Caco-2 (cell line): ENCODE results near the gene IL24. TPM values are rescaled to one million over a fixed set of nuclear protein-coding genes. Genes with fewer than 3 reads are reported as not detected.

Experiments used
- BruUV-seq: library from RNA; stranded (reverse); fragments of 400-500 nt; replicated peaks from 2 replicates; lab custom pipeline; 2021; lab: Mats Ljungman, UMichigan
- CTCF ChIA-PET: fragments of 300-600 bp; sonication (Branson Sonifier 250); formaldehyde crosslinking; loops from one replicate; lab custom pipeline; 2022; ENCODE audit warnings: antibody characterized with exemption; lab: Charles Lee
- POLR2A ChIA-PET: fragments of 300-600 bp; sonication (Branson Sonifier 250); formaldehyde crosslinking; loops from one replicate; lab custom pipeline; 2022; ENCODE audit warnings: antibody characterized with exemption; lab: Charles Lee
- DNase-seq, 2 experiments: peaks; one replicate each; pipeline versions ENCODE4 v3.0.0 to v3.0.0-alpha.2; 2020 to 2022
- H3K27me3 ChIP-seq: replicated peaks from 2 replicates; pipeline ENCODE4 v1.6.0; 2011; ENCODE audit warnings: low read length; ENCODE audit not compliant: control insufficient read depth, insufficient read depth
- H3K36me3 ChIP-seq: 2 replicates; pipeline ENCODE4 v1.5.1; 2011; ENCODE audit warnings: low read length; ENCODE audit not compliant: control insufficient read depth, insufficient read depth
- H3K4me1 ChIP-seq: fragments of 250-450 bp; sonication (Bioruptor Pico); 2 replicates; pipeline ENCODE4 v1.5.1; 2020; ENCODE audit warnings: mild to moderate bottlenecking
- H3K4me3 ChIP-seq: 2 replicates; pipeline ENCODE4 v1.5.1; 2011; ENCODE audit warnings: low read depth, mild to moderate bottlenecking, control low read depth, low read length
- H3K9me3 ChIP-seq: fragments of 250-450 bp; sonication (Bioruptor Pico); 2 replicates; pipeline ENCODE4 v1.5.1; 2020; ENCODE audit warnings: mild to moderate bottlenecking, moderate library complexity
- H3K27ac Mint-ChIP-seq: one replicate; pipeline ENCODE4 v1.8.0; 2022; ENCODE audit warnings: mixed read lengths; ENCODE audit not compliant: unreplicated experiment
- H3K27me3 Mint-ChIP-seq: one replicate; pipeline ENCODE4 v1.8.0; 2022; ENCODE audit warnings: mixed read lengths; ENCODE audit not compliant: insufficient read depth, unreplicated experiment
- H3K36me3 Mint-ChIP-seq: one replicate; pipeline ENCODE4 v1.8.0; 2022; ENCODE audit warnings: mild to moderate bottlenecking, mixed read lengths; ENCODE audit not compliant: insufficient read depth, unreplicated experiment
- H3K4me1 Mint-ChIP-seq: one replicate; pipeline ENCODE4 v1.8.0; 2022; ENCODE audit warnings: low read depth, mixed read lengths; ENCODE audit not compliant: unreplicated experiment
- H3K4me3 Mint-ChIP-seq: one replicate; pipeline ENCODE4 v1.8.0; 2022; ENCODE audit warnings: mild to moderate bottlenecking, moderate library complexity, mixed read lengths; ENCODE audit not compliant: unreplicated experiment
- H3K9me3 Mint-ChIP-seq: one replicate; pipeline ENCODE4 v1.8.0; 2022; ENCODE audit warnings: mixed read lengths; ENCODE audit not compliant: unreplicated experiment
- CTCF ChIP-seq, 2 experiments: fragments of 200-600 bp in 1 of 2; IDR thresholded peaks; 1 replicate in 1 of 2; 2 replicates in 1 of 2; pipeline versions ENCODE4 v1.5.1 to v1.8.0; 2011 to 2022; ENCODE audit warnings: antibody characterized with exemption in 1 of 2, control low read depth in 1 of 2, inconsistent platforms in 1 of 2, low read depth in 1 of 2, low read length in 1 of 2, mild to moderate bottlenecking in 1 of 2, moderate library complexity in 1 of 2; ENCODE audit not compliant: insufficient read depth in 1 of 2, severe bottlenecking in 1 of 2, unreplicated experiment in 1 of 2
- intact Hi-C: fragments of 100-400 bp; cut with micrococcal nuclease; formaldehyde crosslinking; loops from one replicate; pipeline ENCODE4 v1.10.0; 2022; ENCODE audit not compliant: unreplicated experiment
- total RNA-seq: library from RNA; stranded (reverse); gene quantifications from 2 replicates; pipeline ENCODE4 v1.2.3, GENCODE V29; 2022

The IL24 gene
- total RNA-seq, 1 experiment from 2014 or later, result not detected

- Histone ChIP-seq H3K27me3 (no peaks in the 10 kb centered on the region), H3K36me3 (no peaks in the 10 kb centered on the region), H3K9me3 (no peaks in the 10 kb centered on the region), H3K4me1 (no peaks in the 10 kb centered on the region), H3K4me3 (no peak overlapping the region)
- Mint-ChIP-seq H3K4me1 (peaks cover under 1% of the 10 kb centered on the region), H3K9me3 (no peaks in the 10 kb centered on the region), H3K4me3 (no peak overlapping the region), H3K27ac (no peak overlapping the region), H3K36me3 (no peaks in the 10 kb centered on the region), H3K27me3 (peaks cover 8% of the 10 kb centered on the region)
- DNase-seq, result no peak
- CTCF ChIA-PET, result interaction anchor here (1.3 kb wide), 1 partner anchor 22 kb away, joined by 3 read pairs; no protein-coding TSS in a partner anchor
- no peak for TF ChIP-seq CTCF (IDR thresholded peaks at IDR 0.05; ENCODE audit: insufficient read depth in 1 of 2, low read depth in 1 of 2, low read length in 1 of 2, severe bottlenecking in 1 of 2, unreplicated experiment in 1 of 2)
- intact Hi-C loops, result no loop called here
- POLR2A ChIA-PET, result no interaction called here
- BruUV-seq, result no TSS peak
Observed at GRCh38 chr1:206890125-206891060, 6.8 kb upstream of the IL24 start.

GRCh38 chr1:206891412-206891811 lies 5.8 kb upstream of the IL24 start:
- Histone ChIP-seq H3K9me3 (no peaks in the 10 kb centered on the region), H3K4me3 (no peak overlapping the region), H3K4me1 (no peaks in the 10 kb centered on the region), H3K27me3 (no peaks in the 10 kb centered on the region), H3K36me3 (no peaks in the 10 kb centered on the region)
- TF ChIP-seq CTCF (IDR thresholded peaks at IDR 0.05; ENCODE audit: insufficient read depth in 1 of 2, low read depth in 1 of 2, low read length in 1 of 2, severe bottlenecking in 1 of 2, unreplicated experiment in 1 of 2), result no peak
- CTCF ChIA-PET, result interaction anchor here (1.3 kb wide), 1 partner anchor 21 kb away, joined by 3 read pairs; no protein-coding TSS in a partner anchor
- H3K36me3 Mint-ChIP-seq, result no peaks in the 10 kb centered on the region
- H3K9me3 Mint-ChIP-seq, result no peaks in the 10 kb centered on the region
- peaks cover 8% of the 10 kb centered on the region for H3K27me3 Mint-ChIP-seq
- H3K27ac Mint-ChIP-seq, result no peak overlapping the region
- POLR2A ChIA-PET, result no interaction called here
- intact Hi-C loops, result no loop called here
- DNase-seq, result no peak
- H3K4me1 Mint-ChIP-seq, result peaks cover 7% of the 10 kb centered on the region
- BruUV-seq, result no TSS peak
- no peak overlapping the region for H3K4me3 Mint-ChIP-seq

- no peaks in the 10 kb centered on the region for H3K9me3 Mint-ChIP-seq
- H3K4me1 ChIP-seq, result no peaks in the 10 kb centered on the region
- peaks cover 8% of the 10 kb centered on the region for H3K27me3 Mint-ChIP-seq
- no peak for DNase-seq
- ChIA-PET CTCF (no interaction called here), POLR2A (no interaction called here)
- no peaks in the 10 kb centered on the region for H3K36me3 Mint-ChIP-seq
- peaks cover 7% of the 10 kb centered on the region for H3K4me1 Mint-ChIP-seq
- no peak overlapping the region for H3K27ac Mint-ChIP-seq
- no peak for TF ChIP-seq CTCF (IDR thresholded peaks at IDR 0.05; ENCODE audit: insufficient read depth in 1 of 2, low read depth in 1 of 2, low read length in 1 of 2, severe bottlenecking in 1 of 2, unreplicated experiment in 1 of 2)
- no peaks in the 10 kb centered on the region for H3K27me3 ChIP-seq
- BruUV-seq, result no TSS peak
- intact Hi-C loops, result no loop called here
- no peaks in the 10 kb centered on the region for H3K36me3 ChIP-seq
- H3K4me3 Mint-ChIP-seq, result no peak overlapping the region
- no peak overlapping the region for H3K4me3 ChIP-seq
- H3K9me3 ChIP-seq, result no peaks in the 10 kb centered on the region
Observed at GRCh38 chr1:206892351-206892984, 4.8 kb upstream of the IL24 start.
